KMS-11 (cell line): ENCODE measurements around the gene LRRC52.

ENCODE experiments used
- H2AFZ ChIP-seq: fragments of 200-600 bp; sonication (generic); 2 replicates; pipeline ENCODE4 v1.6.1; 2016; ENCODE audit warnings: antibody characterized with exemption, mixed run types, low read depth
- H3K27ac ChIP-seq: fragments of 200-600 bp; sonication (generic); 2 replicates; pipeline ENCODE4 v1.6.1; 2016; ENCODE audit warnings: mild to moderate bottlenecking, mixed run types
- H3K27me3 ChIP-seq: fragments of 200-600 bp; sonication (generic); 2 replicates; pipeline ENCODE4 v1.6.1; 2017; ENCODE audit warnings: mild to moderate bottlenecking, low read depth, mixed run types, moderate library complexity; ENCODE audit not compliant: insufficient read depth
- H3K36me3 ChIP-seq: fragments of 200-600 bp; sonication (generic); 2 replicates; pipeline ENCODE4 v1.6.1; 2017; ENCODE audit warnings: mild to moderate bottlenecking, mixed run types; ENCODE audit not compliant: insufficient read depth
- H3K4me1 ChIP-seq: fragments of 200-600 bp; sonication (generic); 2 replicates; pipeline ENCODE4 v1.6.1; 2016; ENCODE audit warnings: mild to moderate bottlenecking, low read depth, mixed run types; ENCODE audit not compliant: poor library complexity, severe bottlenecking
- H3K4me2 ChIP-seq: fragments of 200-600 bp; sonication (generic); 2 replicates; pipeline ENCODE4 v1.7.0; 2016; ENCODE audit warnings: mild to moderate bottlenecking, mixed run types
- H3K4me3 ChIP-seq: fragments of 200-600 bp; sonication (generic); IDR thresholded peaks from 2 replicates; pipeline ENCODE4 v1.6.1; 2017; ENCODE audit warnings: low read depth, low read length, mixed read lengths; ENCODE audit not compliant: insufficient read depth
- H3K79me2 ChIP-seq: fragments of 200-600 bp; sonication (generic); 2 replicates; pipeline ENCODE4 v1.6.1; 2016; ENCODE audit warnings: low read depth, mixed run types; ENCODE audit not compliant: insufficient read depth
- H3K9ac ChIP-seq: fragments of 200-600 bp; sonication (generic); 2 replicates; pipeline ENCODE4 v1.6.1; 2016; ENCODE audit warnings: mild to moderate bottlenecking, mixed run types
- H4K20me1 ChIP-seq: fragments of 200-600 bp; sonication (generic); 2 replicates; pipeline ENCODE4 v1.6.1; 2016; ENCODE audit warnings: mild to moderate bottlenecking, mixed run types; ENCODE audit not compliant: insufficient read depth
- TF ChIP-seq, protein P1 (sequence below): fragments of 200-600 bp; sonication (generic); conservative IDR thresholded peaks from 2 replicates; pipeline ENCODE4 v1.6.1; 2017; ENCODE audit warnings: low read depth, mild to moderate bottlenecking, antibody characterized with exemption, low read length, moderate library complexity, mixed read lengths

Gene LRRC52

DNA sequence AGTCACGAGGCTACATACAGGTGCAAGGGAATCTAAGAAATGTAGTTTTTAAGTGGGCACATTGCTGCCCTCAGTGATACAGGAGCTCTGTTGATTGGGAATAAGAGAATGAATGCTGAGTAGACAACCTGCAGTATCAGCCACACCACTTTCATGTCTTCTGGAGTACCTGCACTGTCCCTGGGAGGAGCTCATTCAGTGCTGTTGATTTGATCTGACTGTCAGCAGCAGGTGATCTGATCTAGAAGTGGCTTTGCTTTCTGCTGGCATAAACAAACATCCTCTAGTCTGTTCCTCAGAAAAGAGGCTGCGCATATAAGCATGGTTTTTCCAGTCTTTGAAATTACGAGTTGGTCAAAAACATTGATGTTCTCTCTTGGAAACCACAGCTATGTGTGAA, 35.5 kb upstream of the LRRC52 start:
- Histone ChIP-seq H3K4me2 (no peak overlapping the region), H3K36me3 (no peaks in the 10 kb centered on the region), H3K9ac (no peak overlapping the region), H3K27ac (no peak overlapping the region), H3K79me2 (no peaks in the 10 kb centered on the region), H3K4me3 (no peak overlapping the region), H3K4me1 (no peaks in the 10 kb centered on the region), H3K27me3 (no peaks in the 10 kb centered on the region), H4K20me1 (no peaks in the 10 kb centered on the region), H2AFZ (no peak overlapping the region)
- TF ChIP-seq, protein P1, sequence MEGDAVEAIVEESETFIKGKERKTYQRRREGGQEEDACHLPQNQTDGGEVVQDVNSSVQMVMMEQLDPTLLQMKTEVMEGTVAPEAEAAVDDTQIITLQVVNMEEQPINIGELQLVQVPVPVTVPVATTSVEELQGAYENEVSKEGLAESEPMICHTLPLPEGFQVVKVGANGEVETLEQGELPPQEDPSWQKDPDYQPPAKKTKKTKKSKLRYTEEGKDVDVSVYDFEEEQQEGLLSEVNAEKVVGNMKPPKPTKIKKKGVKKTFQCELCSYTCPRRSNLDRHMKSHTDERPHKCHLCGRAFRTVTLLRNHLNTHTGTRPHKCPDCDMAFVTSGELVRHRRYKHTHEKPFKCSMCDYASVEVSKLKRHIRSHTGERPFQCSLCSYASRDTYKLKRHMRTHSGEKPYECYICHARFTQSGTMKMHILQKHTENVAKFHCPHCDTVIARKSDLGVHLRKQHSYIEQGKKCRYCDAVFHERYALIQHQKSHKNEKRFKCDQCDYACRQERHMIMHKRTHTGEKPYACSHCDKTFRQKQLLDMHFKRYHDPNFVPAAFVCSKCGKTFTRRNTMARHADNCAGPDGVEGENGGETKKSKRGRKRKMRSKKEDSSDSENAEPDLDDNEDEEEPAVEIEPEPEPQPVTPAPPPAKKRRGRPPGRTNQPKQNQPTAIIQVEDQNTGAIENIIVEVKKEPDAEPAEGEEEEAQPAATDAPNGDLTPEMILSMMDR, result no peak

DNA sequence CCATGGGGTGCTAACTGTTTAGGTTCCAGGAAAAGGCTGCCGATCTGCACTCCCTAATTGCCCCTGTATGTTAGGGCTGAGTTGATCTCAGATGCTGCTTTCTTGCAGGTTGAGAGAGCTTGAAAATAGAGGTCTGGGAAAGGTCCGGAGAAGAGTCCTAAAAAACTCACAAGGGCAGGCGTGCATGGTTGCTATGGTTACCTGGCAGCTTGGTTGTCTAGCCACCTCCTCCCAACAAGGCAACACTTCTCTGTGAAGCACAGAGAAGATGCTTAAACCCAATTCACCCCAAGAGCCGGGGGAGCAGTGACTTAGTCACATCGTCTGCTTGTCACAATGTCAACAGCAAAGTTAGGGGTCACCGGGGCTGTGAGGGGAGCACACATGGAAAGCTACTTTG, 31.0 kb upstream of the LRRC52 start:
- H2AFZ ChIP-seq, result no peak overlapping the region
- no peak overlapping the region for H3K4me3 ChIP-seq
- H3K4me2 ChIP-seq, result no peak overlapping the region
- H3K9ac ChIP-seq, result no peak overlapping the region
- TF ChIP-seq, protein P1, result no peak
- H3K36me3 ChIP-seq, result no peaks in the 10 kb centered on the region
- no peaks in the 10 kb centered on the region for H4K20me1 ChIP-seq
- no peaks in the 10 kb centered on the region for H3K27me3 ChIP-seq
- H3K27ac ChIP-seq, result no peak overlapping the region
- no peaks in the 10 kb centered on the region for H3K4me1 ChIP-seq
- no peaks in the 10 kb centered on the region for H3K79me2 ChIP-seq

DNA sequence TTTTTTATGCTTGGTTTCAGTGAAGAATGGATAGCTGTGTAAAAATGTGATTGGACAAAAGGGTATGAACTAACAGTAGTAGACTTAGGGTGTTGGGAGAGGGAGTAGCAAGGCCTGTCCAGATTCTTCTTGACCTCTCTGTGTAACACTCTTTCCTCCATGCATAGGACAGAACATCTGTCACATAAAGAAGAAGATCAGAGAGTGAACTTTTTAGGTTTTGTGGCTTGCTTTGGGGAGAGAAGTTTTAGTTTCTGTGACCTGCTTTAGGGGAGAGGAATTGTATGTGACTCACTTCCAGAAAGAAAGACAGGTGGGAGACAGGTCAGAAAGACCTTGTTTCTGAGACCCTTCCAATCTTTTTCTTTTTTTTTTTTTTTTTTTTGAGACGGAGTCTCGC, 27.3 kb upstream of the LRRC52 start:
- Histone ChIP-seq H3K4me3 (no peak overlapping the region), H3K36me3 (no peaks in the 10 kb centered on the region), H4K20me1 (no peaks in the 10 kb centered on the region), H3K27me3 (no peaks in the 10 kb centered on the region), H3K9ac (no peak overlapping the region), H3K4me2 (no peak overlapping the region), H3K79me2 (no peaks in the 10 kb centered on the region), H3K27ac (no peak overlapping the region), H2AFZ (no peak overlapping the region), H3K4me1 (no peaks in the 10 kb centered on the region)
- TF ChIP-seq, protein P1, result no peak

DNA sequence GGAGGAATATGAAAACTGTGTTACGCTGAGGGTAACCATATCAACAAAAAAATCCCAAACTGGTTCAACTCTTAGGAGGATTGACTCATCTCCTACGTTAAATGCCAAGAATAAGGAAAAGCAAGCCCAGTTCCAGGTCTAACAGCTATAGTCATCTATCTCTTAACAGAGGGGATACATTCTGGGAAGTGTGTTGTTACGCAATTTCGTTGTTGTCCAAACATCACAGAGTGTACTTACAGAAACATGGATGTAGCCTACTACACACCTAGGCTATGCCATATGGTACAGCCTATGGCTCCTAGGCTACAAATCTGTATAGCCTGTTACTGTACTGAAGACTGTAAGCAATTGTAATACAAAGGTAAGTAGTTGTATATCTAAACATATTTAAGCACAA, 23.2 kb upstream of the LRRC52 start:
- H3K4me2 ChIP-seq, result no peak overlapping the region
- no peaks in the 10 kb centered on the region for H3K36me3 ChIP-seq
- H3K79me2 ChIP-seq, result no peaks in the 10 kb centered on the region
- TF ChIP-seq, protein P1, result no peak
- H3K4me3 ChIP-seq, result no peak overlapping the region
- H3K27ac ChIP-seq, result no peak overlapping the region
- no peak overlapping the region for H2AFZ ChIP-seq
- H4K20me1 ChIP-seq, result no peaks in the 10 kb centered on the region
- H3K4me1 ChIP-seq, result no peaks in the 10 kb centered on the region
- no peaks in the 10 kb centered on the region for H3K27me3 ChIP-seq
- no peak overlapping the region for H3K9ac ChIP-seq
